Measurements from ENCODE around the gene GPC1. TPM values are rescaled to one million over a fixed set of nuclear protein-coding genes. Genes with fewer than 3 reads are reported as not detected.

Gene GPC1
- polyA plus RNA-seq, 1 experiment, result 126 TPM

DNA sequence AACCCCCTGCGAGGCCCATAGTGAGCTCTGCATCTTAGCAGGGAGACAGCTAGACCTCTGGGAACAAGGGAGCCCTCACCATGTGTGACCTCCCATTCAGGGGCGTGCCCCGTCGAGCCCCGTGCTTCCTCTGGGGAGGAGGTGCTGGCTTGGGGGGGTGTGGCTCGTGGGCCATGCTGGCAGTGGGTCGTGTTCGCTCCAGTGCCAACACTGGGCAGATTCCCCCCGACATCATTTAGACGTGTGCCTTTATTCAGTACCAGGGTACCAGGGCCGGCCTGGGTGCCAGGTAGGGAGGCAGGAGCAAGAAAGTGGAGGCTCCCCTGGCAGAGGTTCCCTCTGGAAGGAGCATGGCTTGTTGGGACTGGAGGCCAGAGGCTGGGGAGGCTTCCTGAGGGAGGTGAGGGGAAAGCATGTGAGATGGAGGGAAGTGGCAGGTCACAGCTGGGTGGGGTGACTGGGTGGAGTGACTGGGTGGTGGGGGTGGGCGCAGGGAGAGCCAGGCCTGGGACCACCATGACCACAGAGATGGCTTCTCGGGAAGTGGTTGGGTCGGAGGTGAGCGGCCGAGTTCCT is 15.2 kb downstream of the GPC1 start:
- ChIA-PET POLR2A (no interaction called here), CTCF (interaction anchor here (0.6 to 1.5 kb wide), 4 partner anchors 8 to 229 kb away, joined by 3 to 4 read pairs (median 3); no protein-coding TSS in a partner anchor)
- Histone ChIP-seq H3K4me3 (ENCODE audit: low read depth, low read length) (no peak overlapping the region), H3K27me3 (ENCODE audit: control insufficient read depth, insufficient read depth, low read length) (no peaks in the 10 kb centered on the region), H3K36me3 (ENCODE audit: control insufficient read depth, insufficient read depth, low read length) (peaks cover 4% of the 10 kb centered on the region)
- DNase-seq (ENCODE audit: low read depth), result no peak
- TF ChIP-seq CTCF (IDR thresholded peaks at IDR 0.05; ENCODE audit: insufficient read depth, low read depth, low read length), result no peak

DNA sequence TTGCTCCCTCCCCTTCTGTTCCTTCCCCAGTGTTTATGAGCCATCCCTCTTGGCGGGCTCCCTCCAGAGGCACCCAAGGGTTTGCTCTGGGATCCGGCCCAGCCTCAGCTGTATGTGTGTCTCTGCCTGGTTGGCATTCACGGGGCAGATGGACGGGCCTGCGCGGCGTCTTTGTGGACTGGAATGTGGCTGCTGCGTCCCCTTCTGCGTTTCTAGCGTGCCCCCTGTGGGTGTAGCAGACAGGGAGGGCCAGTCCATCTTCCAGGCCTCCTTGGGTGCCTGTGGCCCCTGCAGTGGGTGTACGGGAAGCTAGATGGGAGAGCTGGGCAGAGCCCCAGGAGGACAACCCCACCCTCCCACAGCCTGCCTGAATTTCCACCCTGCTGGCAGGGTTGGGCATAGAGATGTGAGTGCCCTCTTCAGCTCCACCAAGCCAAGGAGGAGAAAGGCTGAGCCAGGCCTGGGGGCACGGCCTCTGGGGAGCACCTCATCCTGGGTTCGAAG is 15.7 kb downstream of the GPC1 start:
- DNase-seq (ENCODE audit: low read depth), result no peak
- no peak for TF ChIP-seq CTCF (IDR thresholded peaks at IDR 0.05; ENCODE audit: insufficient read depth, low read depth, low read length)
- Histone ChIP-seq H3K36me3 (ENCODE audit: control insufficient read depth, insufficient read depth, low read length) (peaks cover 2% of the 10 kb centered on the region), H3K27me3 (ENCODE audit: control insufficient read depth, insufficient read depth, low read length) (no peaks in the 10 kb centered on the region), H3K4me3 (ENCODE audit: low read depth, low read length) (no peak overlapping the region)
- POLR2A ChIA-PET, result no interaction called here
- CTCF ChIA-PET, result interaction anchor here (0.6 to 1.5 kb wide), 5 partner anchors 9 to 230 kb away, joined by 3 to 4 read pairs (median 3); no protein-coding TSS in a partner anchor

DNA sequence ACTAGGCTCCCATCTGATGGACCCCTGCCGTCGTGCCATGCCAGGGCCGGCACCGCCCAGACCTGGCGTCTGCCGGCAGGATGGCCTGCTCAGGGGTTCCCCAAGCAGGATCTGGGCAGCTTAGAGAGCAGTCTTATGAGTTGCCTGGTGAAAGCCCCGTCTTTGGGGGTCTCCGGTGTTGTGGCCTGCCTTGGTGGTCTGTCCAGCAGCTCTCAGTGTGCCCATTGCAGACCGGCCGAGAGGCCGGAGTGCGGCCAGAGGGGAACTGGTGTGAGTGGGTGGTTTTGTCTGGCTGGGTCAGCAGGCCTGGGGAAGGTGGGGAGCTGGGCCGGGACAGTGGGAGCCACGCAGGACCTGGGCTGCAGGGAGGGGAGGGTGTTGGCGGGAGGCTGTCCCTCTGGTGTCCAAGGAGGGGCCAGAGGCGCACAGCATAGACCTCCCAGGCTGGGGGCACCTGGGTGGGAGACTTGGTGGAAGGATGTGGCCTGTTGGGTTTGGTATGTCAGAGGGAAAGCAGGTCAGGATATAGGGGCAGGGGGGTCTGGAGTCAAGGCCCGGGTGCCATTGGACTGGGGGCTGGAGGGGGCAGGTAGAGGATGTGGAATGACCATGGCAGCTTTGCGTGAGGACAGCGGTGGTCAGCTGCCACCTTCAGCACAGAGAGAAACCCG is 16.5 kb downstream of the GPC1 start:
- H3K27me3 ChIP-seq (ENCODE audit: control insufficient read depth, insufficient read depth, low read length), result no peaks in the 10 kb centered on the region
- ChIA-PET CTCF (interaction anchor here (0.9 to 1.5 kb wide), 4 partner anchors 10 to 219 kb away, joined by 3 to 5 read pairs (median 4); no protein-coding TSS in a partner anchor), POLR2A (no interaction called here)
- TF ChIP-seq CTCF (IDR thresholded peaks at IDR 0.05; ENCODE audit: insufficient read depth, low read depth, low read length), result no peak
- no peaks in the 10 kb centered on the region; the same call in none of the 2 replicates for H3K36me3 ChIP-seq (ENCODE audit: control insufficient read depth, insufficient read depth, low read length)
- DNase-seq (ENCODE audit: low read depth), result no peak
- H3K4me3 ChIP-seq (ENCODE audit: low read depth, low read length), result peak overlapping the region; percentile 72

- Histone ChIP-seq H3K36me3 (ENCODE audit: control insufficient read depth, insufficient read depth, low read length) (no peaks in the 10 kb centered on the region; the same call in none of the 2 replicates), H3K4me3 (ENCODE audit: low read depth, low read length) (peak overlapping the region; percentile 72), H3K27me3 (ENCODE audit: control insufficient read depth, insufficient read depth, low read length) (no peaks in the 10 kb centered on the region)
- no peak for DNase-seq (ENCODE audit: low read depth)
- CTCF ChIA-PET, result interaction anchor here (1.1 to 1.2 kb wide), 2 partner anchors 14 to 220 kb away, joined by 3 to 5 read pairs; no protein-coding TSS in a partner anchor
- TF ChIP-seq CTCF (IDR thresholded peaks at IDR 0.05; ENCODE audit: insufficient read depth, low read depth, low read length), result no peak
- POLR2A ChIA-PET, result no interaction called here
These were observed 17.2 kb downstream of the GPC1 start for GRCh38 chr2:240452462-240453256.

Data from BJ (cell line).